Tibial nerve (tissue), 3 donors: ENCODE results near the gene LANCL3.

Source experiments
- POLR2A ChIP-seq, 2 donors: fragments of 450-650 bp; IDR thresholded peaks; one replicate each; pipeline ENCODE4 v1.6.1; 2017; ENCODE audit warnings: antibody characterized with exemption in 2 of 2, mild to moderate bottlenecking in 2 of 2, moderate library complexity in 2 of 2
- TF ChIP-seq, protein P1 (sequence below), 5 experiments: fragments of 200-600 bp in 3 of 5; fragments of 450-650 bp in 2 of 5; sonication (generic) in 3 of 5; IDR thresholded peaks; one replicate each; pipeline ENCODE4 v1.5.1; 2016 to 2019; ENCODE audit warnings: antibody characterized with exemption in 5 of 5, mild to moderate bottlenecking in 3 of 5, moderate library complexity in 2 of 5

DNA sequence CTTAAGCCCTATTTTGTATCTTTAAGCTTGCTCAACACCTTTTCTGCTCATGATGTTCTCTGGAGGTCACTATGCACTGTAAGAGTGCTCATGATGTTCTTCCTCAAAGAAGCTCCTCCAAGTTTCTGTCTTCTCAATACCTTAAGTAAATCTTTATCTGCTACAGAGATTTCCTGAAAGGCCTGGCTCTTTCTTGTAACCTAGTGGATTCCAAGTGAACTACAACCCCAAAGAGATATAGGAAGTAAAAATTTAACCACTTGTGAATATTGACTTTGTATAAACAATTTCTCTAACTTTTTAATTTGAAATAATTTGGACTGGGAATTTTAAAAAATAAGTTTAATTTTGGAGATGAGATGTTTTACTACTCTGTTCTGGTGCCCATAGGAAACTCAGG is 74.8 kb downstream of the LANCL3 start:
- TF ChIP-seq, protein P1, sequence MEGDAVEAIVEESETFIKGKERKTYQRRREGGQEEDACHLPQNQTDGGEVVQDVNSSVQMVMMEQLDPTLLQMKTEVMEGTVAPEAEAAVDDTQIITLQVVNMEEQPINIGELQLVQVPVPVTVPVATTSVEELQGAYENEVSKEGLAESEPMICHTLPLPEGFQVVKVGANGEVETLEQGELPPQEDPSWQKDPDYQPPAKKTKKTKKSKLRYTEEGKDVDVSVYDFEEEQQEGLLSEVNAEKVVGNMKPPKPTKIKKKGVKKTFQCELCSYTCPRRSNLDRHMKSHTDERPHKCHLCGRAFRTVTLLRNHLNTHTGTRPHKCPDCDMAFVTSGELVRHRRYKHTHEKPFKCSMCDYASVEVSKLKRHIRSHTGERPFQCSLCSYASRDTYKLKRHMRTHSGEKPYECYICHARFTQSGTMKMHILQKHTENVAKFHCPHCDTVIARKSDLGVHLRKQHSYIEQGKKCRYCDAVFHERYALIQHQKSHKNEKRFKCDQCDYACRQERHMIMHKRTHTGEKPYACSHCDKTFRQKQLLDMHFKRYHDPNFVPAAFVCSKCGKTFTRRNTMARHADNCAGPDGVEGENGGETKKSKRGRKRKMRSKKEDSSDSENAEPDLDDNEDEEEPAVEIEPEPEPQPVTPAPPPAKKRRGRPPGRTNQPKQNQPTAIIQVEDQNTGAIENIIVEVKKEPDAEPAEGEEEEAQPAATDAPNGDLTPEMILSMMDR (IDR thresholded peaks at IDR 0.05): no peak
- no peak for TF ChIP-seq POLR2A (IDR thresholded peaks at IDR 0.05)
